T47D (cell line): ENCODE measurements around the gene GLIS2.
A peak's percentile ranks its signal among the peaks of the same experiment; 100 is the strongest.

Experiments
- DNase-seq, 2 experiments: peaks; one replicate each; pipeline versions ENCODE4 v3.0.0 to v3.0.0-alpha.2; 2011 to 2012; ENCODE audit warnings: low read depth in 1 of 2, low spot score in 1 of 2
- JUND ChIP-seq: IDR thresholded peaks from 2 replicates; pipeline ENCODE4 v1.6.1; 2012; ENCODE audit warnings: low read depth
- in situ Hi-C: cut with HindIII; loops from 2 replicates; pipeline ENCODE4 v1.10.0; 2016; ENCODE audit warnings: low sequenced_read_pairs, low pct_unique_long_range_greater_than_20kb

The GLIS2 gene

GRCh38 chr16:4370570-4371356 lies 54.9 kb downstream of the GLIS2 start:
- in situ Hi-C loops = no loop called here
- no peak for DNase-seq
- TF ChIP-seq JUND = no peak

GRCh38 chr16:4371357-4372000 lies 55.6 kb downstream of the GLIS2 start, which contains the start of gene VASN:
TSS of gene VASN (plus strand) at chr16:4371848. CDS start at chr16:4380878, 9,030 bp downstream.
- DNase-seq = peak; percentile 84 to 91
- TF ChIP-seq JUND = no peak
- in situ Hi-C loops = no loop called here

GRCh38 chr16:4372001-4372577 lies 56.2 kb downstream of the GLIS2 start:
- DNase-seq = peak in 1 of 2 experiments; percentile 44
- TF ChIP-seq JUND = no peak
- in situ Hi-C loops = no loop called here

- no peak for DNase-seq
- in situ Hi-C loops = no loop called here
- TF ChIP-seq JUND = no peak
Measured at GRCh38 chr16:4372578-4373355, 56.9 kb downstream of the GLIS2 start.

GRCh38 chr16:4373356-4373908 lies 57.6 kb downstream of the GLIS2 start:
- in situ Hi-C loops = no loop called here

GRCh38 chr16:4373909-4374742 lies 58.3 kb downstream of the GLIS2 start:
- peak; percentile 62 to 79 for DNase-seq
- in situ Hi-C loops = no loop called here
- TF ChIP-seq JUND = no peak

More at GRCh38 chr16:4373356-4373908, 57.6 kb downstream of the GLIS2 start:
- no peak for DNase-seq
- no peak for TF ChIP-seq JUND

- in situ Hi-C loops = no loop called here
- TF ChIP-seq JUND = no peak
- no peak for DNase-seq
Measured at GRCh38 chr16:4375717-4376116, 59.9 kb downstream of the GLIS2 start.

GRCh38 chr16:4376126-4376892 lies 60.4 kb downstream of the GLIS2 start:
- peak in 1 of 2 experiments; percentile 55 for DNase-seq
- no peak for TF ChIP-seq JUND
- in situ Hi-C loops = no loop called here

GRCh38 chr16:4376893-4377572 lies 61.2 kb downstream of the GLIS2 start:
- no peak for TF ChIP-seq JUND
- in situ Hi-C loops = no loop called here
- no peak for DNase-seq

- in situ Hi-C loops = no loop called here
- DNase-seq = no peak
- no peak for TF ChIP-seq JUND
Measured at GRCh38 chr16:4377573-4378154, 61.8 kb downstream of the GLIS2 start.
